ENCODE results near the gene YIPF6.
"Not testable (repeated sequence)": the region's sequence is repeated elsewhere in the genome, so short reads cannot be mapped to it uniquely, and the experiment has no call there.

Gene YIPF6

DNA sequence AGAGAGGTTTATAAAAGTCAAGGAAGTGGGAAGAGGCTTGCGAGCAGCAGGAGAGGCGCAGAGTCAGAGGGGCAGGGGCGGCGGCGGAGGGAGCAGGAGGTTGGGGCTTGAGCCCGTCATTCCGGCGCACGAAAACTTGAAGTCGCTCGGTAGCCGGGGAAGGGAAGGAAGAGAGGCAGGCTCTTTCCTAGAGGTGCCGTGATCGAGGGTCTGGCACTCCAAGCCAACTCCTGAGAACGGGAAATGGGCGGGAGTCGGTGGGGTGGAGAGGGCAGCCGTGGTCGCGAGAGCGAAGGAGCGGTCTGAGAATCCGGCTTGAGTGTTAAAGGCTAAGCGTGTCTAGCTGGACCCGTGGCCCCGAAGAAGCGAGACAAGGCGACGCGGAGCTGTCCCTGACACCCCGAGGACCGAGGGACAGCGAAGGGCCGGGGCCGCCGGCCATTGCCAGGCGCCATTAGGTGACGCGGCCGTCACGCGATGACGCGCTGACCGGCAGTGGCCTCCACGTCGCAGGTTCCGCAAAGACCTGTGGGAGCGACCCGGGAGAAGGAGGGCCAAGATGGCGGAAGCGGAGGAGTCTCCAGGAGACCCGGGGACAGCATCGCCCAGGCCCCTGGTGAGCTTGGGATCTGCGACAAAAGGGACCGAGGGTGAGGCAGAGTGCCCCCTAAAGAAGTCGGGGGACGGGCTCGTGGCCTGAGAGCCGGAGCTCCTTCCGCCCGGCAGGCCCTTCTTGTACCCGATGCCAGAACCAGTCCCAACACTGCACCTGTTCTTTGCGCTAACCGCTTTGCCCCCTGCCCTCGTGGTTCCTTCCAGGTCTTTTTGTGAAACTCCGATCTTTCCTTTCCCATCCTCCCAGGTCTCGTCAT, at the start of gene YIPF6:
TSS of gene YIPF6 (plus strand) at position 544 of the 872 bp plus-strand sequence. CDS start at position 560, 16 bp downstream.
- peak; percentile 24 to 34 for DNase-seq (ENCODE audit: low read depth in 2 of 2)

DNA sequence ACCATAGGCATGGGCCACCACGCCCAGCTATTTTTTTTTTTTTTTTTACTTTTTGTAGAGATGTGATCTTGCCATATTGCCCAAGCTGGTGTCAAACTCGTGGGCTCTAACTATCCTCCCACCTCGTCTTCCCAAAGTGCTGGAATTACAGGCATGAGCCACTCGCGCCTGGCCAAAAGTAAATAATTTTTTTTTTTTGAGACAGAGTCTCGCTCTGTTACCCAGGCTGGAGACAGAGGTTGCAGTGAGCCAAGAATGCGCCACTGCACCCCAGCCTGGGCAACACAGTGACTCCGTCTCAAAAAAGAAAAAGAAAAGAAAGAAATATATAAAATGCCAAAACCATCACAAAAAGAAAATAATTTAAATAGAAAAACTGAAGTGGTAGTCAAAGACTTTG, 47.1 kb upstream of the YIPF6 start:
- DNase-seq (ENCODE audit: low read depth in 2 of 2): no peak

GRCh38 chrX:68454476-68455150, 44.2 kb upstream of the YIPF6 start:
- no peak for DNase-seq (ENCODE audit: low read depth in 2 of 2)

GRCh38 chrX:68455151-68455510, 43.7 kb upstream of the YIPF6 start:
- DNase-seq (ENCODE audit: low read depth in 2 of 2): no peak

DNA sequence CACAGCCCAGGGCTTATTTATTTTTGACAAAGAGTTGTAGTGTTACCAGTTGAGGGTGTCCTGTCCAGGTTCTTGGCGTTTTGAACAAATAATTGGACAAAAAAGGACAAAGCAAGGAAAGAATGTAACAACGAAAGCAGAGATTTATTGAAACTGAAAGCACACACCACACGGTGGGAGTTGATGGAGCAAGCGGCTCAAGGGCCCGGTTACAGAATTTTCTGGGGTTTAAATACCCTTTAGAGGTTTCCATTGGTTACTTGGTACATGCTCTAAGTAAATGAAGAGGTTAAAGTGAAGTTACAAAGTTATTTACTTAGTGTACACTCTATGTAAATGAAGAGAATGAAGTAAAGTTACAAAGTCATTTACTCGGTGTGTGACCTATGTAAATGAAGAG, 37.8 kb upstream of the YIPF6 start:
- no peak for DNase-seq (ENCODE audit: low read depth in 2 of 2)

DNA sequence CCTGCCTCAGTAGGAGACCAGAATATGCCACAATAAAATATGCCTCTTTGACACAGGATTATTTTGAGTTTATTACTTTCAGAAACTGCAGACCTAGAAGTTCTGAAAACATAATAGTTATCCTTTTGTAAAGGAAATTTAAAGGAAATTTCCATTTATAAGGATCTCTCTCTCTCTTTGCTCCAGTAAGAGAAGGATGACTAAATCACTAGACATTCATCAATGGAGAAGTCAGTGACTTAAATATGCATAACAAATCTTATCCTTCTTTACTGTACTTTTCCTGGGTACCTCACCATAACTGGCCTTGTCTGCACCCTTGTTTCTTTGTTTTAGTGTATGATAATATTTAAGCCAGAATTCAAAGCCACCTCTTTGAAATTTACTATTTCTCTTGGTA, 37.3 kb upstream of the YIPF6 start:
- DNase-seq (ENCODE audit: low read depth in 2 of 2): no peak

GRCh38 chrX:68462197-68462596, 36.7 kb upstream of the YIPF6 start:
- no peak for DNase-seq (ENCODE audit: low read depth in 2 of 2)

DNA sequence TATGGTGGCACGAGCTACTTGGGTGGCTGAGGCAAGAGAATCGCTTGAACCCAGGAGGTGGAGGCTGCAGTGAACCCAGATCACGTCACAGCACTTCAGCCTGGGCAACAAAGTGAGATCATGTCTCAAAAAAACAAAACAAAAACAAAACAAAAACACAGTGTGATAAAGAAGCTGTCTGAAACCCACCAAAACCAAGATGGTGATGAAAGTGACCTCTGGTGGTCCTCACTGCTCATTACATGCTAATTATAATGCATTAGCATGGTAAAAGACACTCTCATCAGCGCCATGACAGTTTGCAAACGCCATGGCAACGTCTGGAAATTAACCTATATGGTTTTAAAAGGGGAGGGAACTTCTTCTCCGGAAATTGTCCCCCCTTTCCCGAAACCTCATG, 36.2 kb upstream of the YIPF6 start:
- no peak for DNase-seq (ENCODE audit: low read depth in 2 of 2)

DNA sequence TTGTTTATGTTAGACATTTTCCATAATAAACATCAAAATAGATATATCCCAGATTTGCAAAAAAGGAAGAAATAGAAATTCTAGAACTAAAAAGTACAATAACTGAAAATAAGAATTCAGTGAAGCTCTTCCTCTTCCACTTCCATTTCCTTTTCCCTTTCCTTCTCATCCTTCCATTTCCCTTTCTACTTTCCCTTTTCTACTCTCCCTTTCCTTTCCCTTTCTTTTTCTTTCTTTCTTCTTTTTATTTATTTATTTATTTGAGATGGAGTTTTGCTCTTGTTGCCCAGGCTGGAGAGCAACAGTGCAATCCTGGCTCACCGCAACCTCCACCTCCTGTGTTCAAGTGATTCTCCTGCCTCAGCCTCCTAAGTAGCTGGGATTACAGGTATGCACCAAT, 35.0 kb upstream of the YIPF6 start:
- no peak for DNase-seq (ENCODE audit: low read depth in 2 of 2)

- DNase-seq (ENCODE audit: low read depth in 2 of 2): no peak
Measured at GRCh38 chrX:68464796-68465195, 34.1 kb upstream of the YIPF6 start.

GRCh38 chrX:68480969-68481368, 17.9 kb upstream of the YIPF6 start:
- DNase-seq (ENCODE audit: low read depth in 2 of 2): no peak

DNA sequence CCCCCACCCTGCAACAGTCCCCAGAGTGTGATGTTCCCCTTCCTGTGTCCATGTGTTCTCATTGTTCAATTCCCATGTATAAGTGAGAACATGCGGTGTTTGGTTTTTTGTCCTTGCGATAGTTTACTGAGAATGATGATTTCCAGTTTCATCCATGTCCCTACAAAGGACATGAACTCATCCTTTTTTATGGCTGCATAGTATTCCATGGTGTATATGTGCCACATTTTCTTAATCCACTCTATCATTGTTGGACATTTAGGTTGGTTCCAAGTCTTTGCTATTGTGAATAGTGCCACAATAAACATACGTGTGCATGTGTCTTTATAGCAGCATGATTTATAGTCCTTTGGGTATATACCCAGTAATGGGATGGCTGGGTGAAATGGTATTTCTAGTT, 12.7 kb upstream of the YIPF6 start:
- not testable (repeated sequence) for DNase-seq (ENCODE audit: low read depth in 2 of 2)

DNA sequence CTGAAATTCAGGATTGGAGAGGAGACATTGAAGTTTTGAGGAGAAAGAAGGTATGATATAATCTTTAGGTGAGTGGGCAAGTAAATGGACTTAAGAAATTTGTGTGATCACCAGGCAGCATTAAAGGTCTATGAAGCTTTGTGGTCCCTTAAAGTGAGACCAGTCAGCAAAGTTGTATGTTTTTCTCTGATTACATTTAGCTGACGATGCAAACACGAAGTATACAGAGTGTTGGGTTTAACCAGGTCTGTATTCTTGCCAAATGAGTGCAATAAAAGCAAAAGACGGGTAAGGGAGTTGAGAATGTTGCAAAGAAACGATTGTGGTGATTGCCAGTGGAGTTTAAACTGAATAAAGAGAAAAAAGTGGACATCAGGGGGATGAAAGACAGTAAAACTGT, 11.6 kb upstream of the YIPF6 start:
- DNase-seq (ENCODE audit: low read depth in 2 of 2): no peak

DNA sequence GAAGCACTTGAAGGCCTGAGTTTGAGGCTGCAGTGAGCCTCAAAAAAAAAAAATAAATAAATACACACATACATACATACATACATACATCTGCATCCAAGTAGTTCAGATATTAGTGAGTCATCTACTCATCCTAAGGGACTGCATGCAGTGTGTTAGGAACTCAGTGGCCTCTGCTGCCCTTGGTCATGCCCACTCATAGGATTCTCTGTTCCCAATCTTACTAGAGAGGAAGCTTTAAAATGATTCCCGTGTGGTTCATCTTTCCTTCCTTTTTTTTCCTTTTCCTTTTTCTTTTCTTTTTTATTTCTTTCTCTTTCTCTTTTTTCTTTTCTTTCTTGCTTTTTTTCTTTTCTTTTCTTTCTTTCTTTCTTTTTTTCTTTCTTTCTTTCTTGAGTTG, 10.9 kb upstream of the YIPF6 start:
- DNase-seq (ENCODE audit: low read depth in 2 of 2): no peak

DNA sequence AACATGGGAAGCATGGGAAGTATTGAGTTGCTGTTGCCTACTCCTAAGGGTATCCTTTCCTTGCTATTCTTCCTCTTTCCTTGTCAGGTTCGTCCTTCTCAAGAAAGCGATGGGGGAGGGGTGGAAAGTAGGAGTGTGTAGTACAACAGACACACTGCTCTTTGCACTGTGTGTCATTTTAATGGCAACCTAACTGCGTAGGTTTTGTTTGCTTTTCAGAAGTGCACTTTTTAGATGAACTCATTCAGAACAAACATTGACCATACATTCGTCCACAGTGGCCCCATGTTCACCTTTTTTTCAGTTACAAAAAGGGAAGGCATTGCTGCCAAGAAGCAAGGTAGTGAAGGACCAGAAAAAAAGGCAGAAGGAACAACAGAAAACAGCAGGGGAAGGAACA, 10.2 kb upstream of the YIPF6 start:
- no peak for DNase-seq (ENCODE audit: low read depth in 2 of 2)

GRCh38 chrX:68490644-68491043, 8.2 kb upstream of the YIPF6 start:
- no peak for DNase-seq (ENCODE audit: low read depth in 2 of 2)

DNA sequence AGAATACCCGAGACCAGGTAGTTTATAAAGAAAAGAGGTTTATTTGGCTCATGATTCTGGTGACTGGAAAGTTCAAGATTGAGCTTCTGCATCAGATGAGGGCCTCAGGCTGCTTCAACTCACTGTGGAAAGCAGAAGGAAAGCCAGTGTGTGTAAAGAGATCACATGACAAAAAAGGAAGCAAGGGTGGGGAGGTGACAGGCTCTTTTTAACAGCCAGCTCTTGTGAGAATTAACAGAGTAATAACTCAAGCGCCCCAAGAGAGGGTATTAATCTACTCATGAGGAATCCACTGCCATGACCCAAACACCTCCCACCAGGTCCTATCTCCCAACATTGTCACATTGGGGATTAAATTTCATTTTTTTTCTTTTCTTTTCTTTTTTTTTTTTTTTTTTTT, 6.3 kb upstream of the YIPF6 start:
- no peak for DNase-seq (ENCODE audit: low read depth in 2 of 2)

- DNase-seq (ENCODE audit: low read depth in 2 of 2): not testable (repeated sequence)
Measured at GRCh38 chrX:68493776-68494175, 5.1 kb upstream of the YIPF6 start.

DNA sequence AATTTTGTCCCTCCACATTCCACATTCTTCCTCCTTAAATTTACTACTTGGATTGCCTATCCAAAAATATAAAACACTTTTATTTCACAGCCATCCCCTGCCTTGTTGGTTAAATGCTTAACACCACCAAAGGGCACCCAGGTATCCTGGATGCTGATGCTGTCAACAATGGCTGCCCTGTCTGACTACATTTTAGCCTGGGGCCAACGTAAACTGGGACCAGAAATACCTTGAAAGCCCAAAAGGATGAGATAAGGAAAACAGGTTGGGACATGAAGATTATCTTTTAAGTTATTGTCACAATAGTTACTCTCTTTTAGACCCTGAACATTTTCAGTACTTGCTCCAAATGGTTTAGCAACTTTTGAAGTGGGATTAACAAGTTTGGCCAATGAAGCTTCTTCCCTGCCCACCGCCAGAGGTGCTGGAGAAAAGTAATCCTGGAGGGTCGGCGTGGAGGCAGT, 775 bp upstream of the YIPF6 start:
- DNase-seq (ENCODE audit: low read depth in 2 of 2): no peak

- no peak for DNase-seq (ENCODE audit: low read depth in 2 of 2)
Measured at GRCh38 chrX:68499543-68500504, 973 bp downstream of the YIPF6 start.

DNA sequence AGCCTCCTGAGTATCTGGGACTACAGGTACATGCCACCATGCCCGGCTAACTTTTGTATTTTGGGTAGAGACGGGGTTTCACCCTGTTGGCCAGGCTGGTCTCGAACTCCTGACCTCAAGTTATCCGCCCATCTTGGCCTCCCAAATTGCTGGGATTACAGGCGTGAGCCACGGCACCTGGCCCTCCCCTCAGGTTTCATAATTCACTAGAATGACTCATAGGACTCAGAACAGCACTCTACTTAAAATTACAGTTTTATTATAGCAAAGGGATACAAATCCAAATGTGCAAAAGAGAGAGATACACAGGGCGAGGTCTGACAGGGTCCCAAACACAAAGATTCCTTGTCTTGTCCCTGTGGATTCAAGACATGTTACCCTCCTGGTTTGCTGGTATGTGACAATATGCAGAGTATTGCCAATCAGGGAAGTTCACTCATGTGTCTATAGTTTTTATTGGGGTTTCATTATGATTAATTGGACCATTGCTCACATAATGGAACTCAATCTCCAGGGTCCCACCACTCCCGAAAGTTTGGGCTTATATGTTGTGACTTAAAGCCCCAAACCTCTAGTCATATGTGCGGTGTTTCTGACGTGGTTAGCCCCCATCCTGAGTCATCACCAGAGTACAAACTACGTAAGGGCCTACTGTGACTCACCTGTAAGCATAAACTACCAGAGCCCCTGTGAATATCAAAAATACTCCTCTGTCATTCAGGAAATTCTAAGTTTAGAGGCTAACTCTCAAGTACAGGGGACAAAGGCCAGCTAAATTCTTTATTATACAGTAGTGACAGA, 5.2 kb downstream of the YIPF6 start:
- DNase-seq (ENCODE audit: low read depth in 2 of 2): no peak
